HG03520 (cell line): Measurements from ENCODE around the gene EDARADD.

ENCODE experiments used
- ATAC-seq: cut with Tn5 transposase; IDR thresholded peaks from one replicate; pipeline ENCODE4 v1.9.1; 2021; ENCODE audit warnings: mild to moderate bottlenecking, moderate library complexity; ENCODE audit not compliant: unreplicated experiment

EDARADD gene

GRCh38 chr1:236392182-236392581 lies 1.9 kb upstream of the EDARADD start:
- ATAC-seq: no peak

- peak; percentile 17 for ATAC-seq
Observed at GRCh38 chr1:236394879-236395229, 768 bp downstream of the EDARADD start.

DNA sequence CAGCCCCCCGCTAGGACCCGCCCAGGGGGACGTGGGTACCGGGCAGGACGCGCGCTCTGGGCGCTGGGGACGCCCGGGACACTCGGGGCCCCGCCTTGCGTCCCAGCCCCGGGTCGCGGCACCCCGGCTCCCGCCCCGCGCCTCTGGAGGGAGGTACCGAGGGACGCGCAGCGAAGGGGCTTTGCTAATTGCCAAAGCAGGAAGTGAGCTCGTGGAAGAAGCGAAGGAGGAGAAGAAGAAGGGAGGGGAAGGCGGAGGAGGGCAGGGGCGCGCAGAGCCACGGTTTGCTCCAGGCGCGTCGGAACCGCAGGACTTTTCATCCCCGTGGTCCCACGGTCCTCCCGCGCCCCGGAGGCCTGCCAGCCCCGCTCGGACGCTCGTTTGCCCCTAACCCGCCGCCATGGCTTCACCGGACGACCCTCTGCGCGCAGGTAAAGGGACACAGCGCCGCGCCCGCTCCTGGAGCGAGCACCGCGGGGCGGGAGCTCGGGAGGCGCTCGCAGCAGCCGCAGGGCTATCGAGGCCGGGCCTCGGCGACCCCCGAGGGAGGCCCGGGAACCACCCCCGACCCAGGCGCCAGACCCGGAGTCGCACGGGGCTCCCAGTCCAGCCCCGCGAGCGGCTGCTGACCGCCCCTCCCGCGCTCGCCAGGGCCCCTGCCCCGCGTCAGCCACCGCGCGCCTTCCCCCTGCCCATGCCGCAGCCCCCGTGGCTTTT lies 1.3 kb downstream of the EDARADD start:
- peak; percentile 58 for ATAC-seq

DNA sequence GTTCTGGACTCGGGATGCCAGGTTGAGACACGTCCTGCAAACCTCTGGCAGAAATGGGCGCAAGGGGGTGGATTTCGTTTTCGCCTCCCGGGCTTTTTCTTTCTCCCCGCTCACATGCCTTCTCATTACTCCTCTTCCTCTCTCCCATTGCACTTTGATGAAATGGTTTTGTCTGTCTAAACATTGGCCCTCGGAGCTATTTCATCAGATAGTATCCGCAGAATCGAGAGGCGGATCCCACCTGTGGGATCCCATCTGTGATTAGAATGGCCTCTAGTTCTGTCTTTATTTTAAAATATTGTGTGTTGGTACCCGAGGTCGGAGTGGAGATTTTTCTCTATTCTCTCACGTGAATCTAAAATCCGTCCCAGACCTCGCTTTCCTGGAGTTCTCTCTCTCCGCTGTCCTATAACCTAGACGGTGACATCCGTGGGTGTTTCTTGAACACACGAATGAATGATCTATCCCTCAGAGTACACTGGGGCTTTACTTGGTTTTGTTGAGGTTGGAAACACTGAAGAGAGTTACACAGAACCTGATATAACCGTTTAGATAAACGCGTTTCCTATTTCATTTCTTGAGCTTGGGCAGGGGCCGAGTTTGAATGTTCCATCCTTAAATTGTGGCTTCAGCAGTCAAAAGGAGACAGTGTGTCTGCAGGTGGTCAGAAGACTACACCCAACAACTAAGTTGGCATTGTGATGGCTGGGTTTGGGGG lies 2.0 kb downstream of the EDARADD start:
- ATAC-seq: no peak

- no peak for ATAC-seq
Observed at GRCh38 chr1:236396665-236397043, 2.6 kb downstream of the EDARADD start.

GRCh38 chr1:236397173-236397759 lies 3.2 kb downstream of the EDARADD start:
- no peak for ATAC-seq

DNA sequence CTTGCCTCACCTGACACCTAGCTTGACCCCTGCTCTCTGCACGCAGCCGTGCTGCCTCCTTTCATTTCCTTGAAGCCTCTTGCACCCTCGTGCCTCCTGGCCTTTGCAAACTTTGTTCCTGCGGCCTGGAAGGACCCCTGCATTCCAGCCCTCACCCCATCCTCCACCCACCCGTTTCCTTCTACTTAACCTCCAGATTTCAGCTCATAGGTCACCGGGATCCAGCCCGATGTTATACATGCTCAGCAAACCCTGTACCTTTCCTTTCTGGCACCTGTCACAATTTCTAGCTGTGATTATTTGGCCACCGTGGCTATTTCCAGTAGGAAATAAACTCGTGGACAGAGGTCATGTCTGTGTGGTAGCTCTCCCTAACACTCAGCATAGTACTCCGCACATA lies 4.5 kb downstream of the EDARADD start:
- ATAC-seq: no peak

- ATAC-seq: no peak
Observed at GRCh38 chr1:236400061-236400603, 6.0 kb downstream of the EDARADD start.

GRCh38 chr1:236401698-236402097 lies 7.6 kb downstream of the EDARADD start:
- no peak for ATAC-seq

- no peak for ATAC-seq
Observed at GRCh38 chr1:236403905-236404696, 10.0 kb downstream of the EDARADD start.

DNA sequence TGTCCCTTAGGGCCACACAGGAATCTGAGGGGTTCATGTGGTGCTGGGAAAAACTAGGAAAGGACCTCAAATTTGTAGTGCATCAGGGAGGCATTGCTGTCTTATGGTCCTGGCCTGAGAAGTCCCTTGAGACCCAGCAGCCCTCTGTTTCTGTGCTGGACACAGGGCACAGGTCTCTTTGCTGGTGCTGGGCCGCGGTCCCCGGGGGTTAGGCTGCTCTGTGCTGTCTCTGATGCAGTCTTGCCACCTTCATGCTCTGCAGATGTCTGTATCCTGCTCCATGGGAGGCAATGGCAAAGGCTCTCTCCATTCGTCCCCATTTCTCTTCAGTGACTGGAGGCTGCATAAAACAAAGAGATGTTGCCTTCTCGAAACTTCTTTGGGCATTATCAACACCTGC lies 13.0 kb downstream of the EDARADD start:
- no peak for ATAC-seq

DNA sequence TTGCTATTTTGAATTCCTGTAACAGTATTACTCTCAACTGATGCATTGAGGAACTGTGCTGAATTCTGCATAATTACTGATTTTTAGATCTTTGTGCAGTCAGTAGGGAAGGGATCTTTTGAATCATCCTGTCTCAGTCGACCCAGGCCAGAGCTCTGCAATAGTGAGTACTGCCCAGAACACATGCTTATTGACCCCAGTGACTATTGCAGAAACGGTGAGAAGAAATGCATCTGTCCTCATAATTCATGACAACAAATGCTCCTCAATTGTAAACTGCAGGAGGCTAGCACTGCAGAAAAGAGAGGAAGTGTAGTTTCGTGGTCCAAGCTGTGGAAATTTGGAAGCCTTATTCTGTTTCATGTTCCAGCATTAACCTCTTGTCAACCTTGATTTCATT lies 19.6 kb downstream of the EDARADD start:
- no peak for ATAC-seq

DNA sequence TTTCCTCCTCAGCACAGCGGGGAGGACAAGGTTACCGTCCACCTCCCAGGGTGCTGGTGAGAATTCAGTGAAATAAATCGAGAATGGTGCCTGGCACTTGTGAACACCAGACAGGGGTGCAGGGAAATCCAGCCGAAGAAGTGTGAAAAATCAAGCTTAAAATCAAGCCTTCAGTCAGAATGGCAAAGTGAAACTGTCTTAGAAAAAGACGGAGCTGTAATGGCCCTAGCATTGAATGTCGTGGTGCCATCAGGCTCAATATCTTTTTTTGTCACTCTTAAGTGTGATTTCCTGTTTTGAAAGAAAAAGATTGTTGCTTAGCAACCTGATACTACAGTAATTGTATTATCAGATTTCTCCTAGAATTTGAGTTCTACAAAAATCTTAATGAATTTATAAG lies 22.1 kb downstream of the EDARADD start:
- no peak for ATAC-seq

DNA sequence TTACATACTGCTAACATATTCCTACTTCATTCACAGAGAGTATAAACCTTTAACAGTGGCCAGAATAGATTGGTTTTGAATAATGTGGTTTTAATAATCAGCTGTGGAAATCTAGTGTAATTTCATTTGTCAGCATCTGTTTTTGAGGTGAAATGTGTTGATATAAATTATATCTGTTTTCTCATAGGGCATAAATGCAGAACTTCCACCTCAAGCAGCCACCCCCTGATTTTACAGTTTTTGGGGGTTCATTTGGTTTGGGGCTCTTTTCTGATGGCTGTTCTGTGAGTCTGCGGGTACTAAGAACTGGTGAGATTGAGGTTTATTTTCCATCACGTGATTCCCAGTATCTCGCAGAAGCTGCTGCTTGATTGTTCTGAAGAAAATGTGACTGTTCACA lies 23.2 kb downstream of the EDARADD start:
- no peak for ATAC-seq

- no peak for ATAC-seq
Observed at GRCh38 chr1:236419502-236419901, 25.4 kb downstream of the EDARADD start.

- no peak for ATAC-seq
Observed at GRCh38 chr1:236421022-236421421, 26.9 kb downstream of the EDARADD start.

GRCh38 chr1:236421850-236422516 lies 27.9 kb downstream of the EDARADD start:
- no peak for ATAC-seq

DNA sequence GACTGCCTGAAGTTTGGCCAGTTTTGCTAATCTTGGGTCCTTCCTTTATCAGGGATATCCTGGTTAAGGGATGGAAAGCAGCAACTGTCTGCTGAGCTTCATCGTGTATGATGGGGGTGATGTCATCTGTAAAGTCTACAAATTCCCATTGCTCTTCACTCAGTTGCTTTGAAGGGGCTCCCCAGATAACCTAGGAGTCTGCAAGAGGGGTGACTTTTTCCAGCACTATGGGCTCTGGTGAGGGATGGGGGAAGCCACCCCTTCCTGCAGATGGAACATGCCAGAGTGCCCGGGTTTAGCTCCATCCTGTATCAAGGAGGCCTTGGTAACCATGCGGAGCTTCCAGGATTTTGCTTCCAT lies 28.4 kb downstream of the EDARADD start:
- ATAC-seq: no peak

GRCh38 chr1:236425031-236425663 lies 31.1 kb downstream of the EDARADD start:
- ATAC-seq: peak; percentile 89

- ATAC-seq: no peak
Observed at GRCh38 chr1:236426215-236426614, 32.1 kb downstream of the EDARADD start.
